Endothelial cell of umbilical vein (primary cell): ENCODE data around the gene TMIE. TPM values are rescaled to one million over a fixed set of nuclear protein-coding genes. Genes with fewer than 3 reads are reported as not detected.

Experiments used
- BruUV-seq: library from RNA; stranded (reverse); fragments of 400-500 nt; replicated peaks from 2 replicates; lab custom pipeline; 2021; lab: Mats Ljungman, UMichigan
- CTCF ChIA-PET: fragments of 300-600, 350-600 bp; sonication (Branson Sonifier 250); formaldehyde crosslinking; loops from one replicate; lab custom pipeline; 2021; ENCODE audit warnings: antibody characterized with exemption, inconsistent platforms; lab: Charles Lee
- POLR2A ChIA-PET: fragments of 300-600, 350-600 bp; sonication (Branson Sonifier 250); formaldehyde crosslinking; loops from one replicate; lab custom pipeline; 2021; ENCODE audit warnings: antibody characterized with exemption, inconsistent platforms; lab: Charles Lee
- DNase-seq: peaks from one replicate; pipeline ENCODE4 v3.0.0-alpha.2; 2011; ENCODE audit warnings: low read depth, low spot score
- FAIRE-seq: peaks from 2 replicates; lab custom pipeline; 2011; peaks lifted over from hg19 to GRCh38; lab: Jason Lieb, UNC
- H2AFZ ChIP-seq: 2 replicates; pipeline ENCODE4 v1.6.0; 2012; ENCODE audit warnings: low read depth, low read length, control low read depth, inconsistent platforms
- H3K27ac ChIP-seq: 2 replicates; pipeline ENCODE4 v1.5.1; 2011; ENCODE audit warnings: low read depth, mild to moderate bottlenecking, control low read depth, low read length, moderate library complexity; ENCODE audit not compliant: insufficient read depth
- H3K27me3 ChIP-seq, 2 experiments: 2 replicates each; pipeline versions ENCODE4 v1.6.0 to v1.6.1; 2011; ENCODE audit warnings: low read length in 2 of 2, mixed read lengths in 1 of 2; ENCODE audit not compliant: control insufficient read depth in 2 of 2, insufficient read depth in 2 of 2
- H3K36me3 ChIP-seq, 2 experiments: 2 replicates in 1 of 2; 3 replicates in 1 of 2; pipeline ENCODE4 v1.5.1; 2011; ENCODE audit warnings: low read length in 2 of 2, mild to moderate bottlenecking in 1 of 2, moderate library complexity in 1 of 2; ENCODE audit not compliant: control insufficient read depth in 2 of 2, insufficient read depth in 2 of 2; ENCODE audit errors: extremely low read depth in 1 of 2
- H3K4me1 ChIP-seq: 3 replicates; pipeline ENCODE4 v1.5.1; 2011; ENCODE audit warnings: mild to moderate bottlenecking, low read length; ENCODE audit not compliant: control insufficient read depth, insufficient read depth; ENCODE audit errors: extremely low read depth
- H3K4me2 ChIP-seq: 2 replicates; pipeline ENCODE4 v1.6.1; 2011; ENCODE audit warnings: low read length, control low read depth, mixed read lengths; ENCODE audit not compliant: insufficient read depth
- H3K4me3 ChIP-seq, 3 experiments: fragments of 200-600 bp in 1 of 3; sonication (generic), shearing (Covaris generic) in 1 of 3; replicated peaks in 1 of 3; 2 replicates each; pipeline ENCODE4 v1.5.1; 2011 to 2016; ENCODE audit warnings: control low read depth in 3 of 3, low read length in 3 of 3, mild to moderate bottlenecking in 2 of 3, inconsistent platforms in 1 of 3, low read depth in 1 of 3, moderate library complexity in 1 of 3; ENCODE audit not compliant: insufficient read depth in 1 of 3
- H3K79me2 ChIP-seq: 2 replicates; pipeline ENCODE4 v1.6.0; 2012; ENCODE audit warnings: low read length, inconsistent platforms; ENCODE audit not compliant: control insufficient read depth, insufficient read depth
- H3K9ac ChIP-seq: replicated peaks from 2 replicates; pipeline ENCODE3; 2011; ENCODE audit warnings: low read length, control low read depth; ENCODE audit not compliant: insufficient read depth; ENCODE audit errors: extremely low read depth
- H3K9me1 ChIP-seq: replicated peaks from 3 replicates; pipeline ENCODE4 v1.6.0; 2011; ENCODE audit warnings: mild to moderate bottlenecking, low read length; ENCODE audit not compliant: control insufficient read depth, insufficient read depth; ENCODE audit errors: extremely low read depth
- H3K9me3 ChIP-seq: replicated peaks from 2 replicates; pipeline ENCODE4 v1.5.1; 2012; ENCODE audit warnings: low read length, inconsistent platforms; ENCODE audit not compliant: control insufficient read depth, insufficient read depth
- H4K20me1 ChIP-seq: replicated peaks from 2 replicates; pipeline ENCODE3; 2011; ENCODE audit warnings: mild to moderate bottlenecking, low read length; ENCODE audit not compliant: control insufficient read depth, insufficient read depth; ENCODE audit errors: extremely low read depth
- CTCF ChIP-seq, 2 donors: IDR thresholded peaks; 1 replicate in 1 of 2; 2 replicates in 1 of 2; pipeline ENCODE4 v1.5.1; 2011; ENCODE audit warnings: low read length in 2 of 2, mild to moderate bottlenecking in 2 of 2, moderate library complexity in 2 of 2, control low read depth in 1 of 2, inconsistent platforms in 1 of 2, low read depth in 1 of 2; ENCODE audit not compliant: insufficient read depth in 1 of 2; ENCODE audit errors: extremely low read depth in 1 of 2
- EZH2 ChIP-seq: IDR thresholded peaks from 2 replicates; pipeline ENCODE4 v1.6.1; 2012; ENCODE audit warnings: borderline replicate concordance, low read depth, mild to moderate bottlenecking, moderate library complexity, low read length, inconsistent platforms; ENCODE audit not compliant: severe bottlenecking
- JUN ChIP-seq: IDR thresholded peaks from 2 replicates; pipeline ENCODE4 v1.6.1; 2011; ENCODE audit warnings: borderline replicate concordance, low read depth; ENCODE audit not compliant: insufficient read length, insufficient read depth
- MAX ChIP-seq: IDR thresholded peaks from 2 replicates; pipeline ENCODE4 v1.6.1; 2011; ENCODE audit not compliant: insufficient read depth, insufficient read length
- POLR2AphosphoS5 ChIP-seq: IDR thresholded peaks from 2 replicates; pipeline ENCODE4 v1.6.1; 2012; ENCODE audit warnings: low read depth, mild to moderate bottlenecking, control low read depth, low read length, moderate library complexity; ENCODE audit not compliant: insufficient read depth
- dilution Hi-C: fragments of 300-500 bp; cut with MboI; formaldehyde crosslinking; loops from one replicate; pipeline ENCODE4 v1.15.0; 2019; ENCODE audit warnings: low sequenced_read_pairs; ENCODE audit not compliant: extremely low pct_ligation_motif_present
- intact Hi-C: fragments of 100-400 bp; cut with micrococcal nuclease; formaldehyde crosslinking; loops from one replicate; pipeline ENCODE4 v1.10.0; 2022
- polyA plus RNA-seq, 4 experiments: library from polyadenylated mRNA; depleted of rRNA in 3 of 4; stranded (reverse) in 3 of 4; unstranded in 1 of 4; fragments of >200 nt; gene quantifications; 2 replicates each; pipeline versions ENCODE4 v1.2.1 to v1.2.3, GENCODE V29; 2011 to 2012; ENCODE audit warnings: missing spikeins in 1 of 4
- total RNA-seq: library from RNA; stranded (reverse); gene quantifications from 2 replicates; pipeline ENCODE4 v1.2.3, GENCODE V29; 2021

TMIE gene
- total and polyA plus RNA-seq, 2 donors (not counting 3 experiments of a cell fraction or from before 2014, with no cell fraction given), result 0.15 to 0.27 TPM

DNA sequence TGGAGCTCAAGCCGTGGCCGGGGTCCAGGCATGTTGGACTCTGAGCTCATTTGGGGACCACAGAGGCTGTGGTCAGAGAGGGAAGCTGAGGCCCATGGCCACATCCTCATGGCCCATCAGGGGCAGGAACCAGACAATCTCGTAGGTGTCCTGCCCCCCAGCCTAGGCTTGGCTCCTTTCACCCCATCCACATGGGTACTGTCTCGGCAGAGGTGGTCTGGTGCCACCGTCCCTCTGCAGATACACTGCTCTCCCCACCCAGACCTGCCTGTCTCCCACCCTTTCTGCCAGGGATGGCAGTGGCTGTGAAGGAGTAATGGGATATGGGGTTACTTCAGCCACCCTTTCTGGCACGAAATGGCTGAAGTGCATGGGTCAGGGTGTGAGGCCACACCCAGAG is 8.5 kb downstream of the TMIE start:
- intact Hi-C loops (loop anchor here (5.0 to 10.0 kb wide), 3 partner anchors 285 to 665 kb away; no protein-coding TSS in a partner anchor), dilution Hi-C loops (no loop called here)
- TF ChIP-seq CTCF (IDR thresholded peaks at IDR 0.05; ENCODE audit: extremely low read depth in 1 of 2, insufficient read depth in 1 of 2, low read depth in 1 of 2, low read length in 2 of 2), result no peak
- no peak for TF ChIP-seq POLR2AphosphoS5
- no peak for TF ChIP-seq EZH2
- no peak for TF ChIP-seq MAX
- FAIRE-seq (no peak), DNase-seq (no peak)
- Histone ChIP-seq H3K9me3 (no peaks in the 10 kb centered on the region), H2AFZ (no peak overlapping the region), H3K36me3 (no peaks in the 10 kb centered on the region), H3K27me3 (no peaks in the 10 kb centered on the region), H4K20me1 (no peaks in the 10 kb centered on the region), H3K9ac (no peak overlapping the region), H3K9me1 (no peaks in the 10 kb centered on the region), H3K27ac (no peak overlapping the region), H3K4me3 (no peak overlapping the region), H3K4me2 (no peak overlapping the region), H3K4me1 (peaks cover 11% of the 10 kb centered on the region), H3K79me2 (no peaks in the 10 kb centered on the region)
- no TSS peak for BruUV-seq
- ChIA-PET CTCF (interaction anchor here (1.0 to 4.2 kb wide), 4 partner anchors 46 to 199 kb away, joined by 3 to 27 read pairs (median 4); no protein-coding TSS in a partner anchor), POLR2A (no interaction called here)

GRCh38 chr3:46710229-46710628 is 9.0 kb downstream of the TMIE start:
- H4K20me1 ChIP-seq, result no peaks in the 10 kb centered on the region
- no peaks in the 10 kb centered on the region for H3K9me3 ChIP-seq
- BruUV-seq, result no TSS peak
- H3K27ac ChIP-seq, result no peak overlapping the region
- no peak for TF ChIP-seq JUN
- no peaks in the 10 kb centered on the region for H3K9me1 ChIP-seq
- no peak overlapping the region for H3K4me2 ChIP-seq
- H3K4me1 ChIP-seq, result peaks cover 11% of the 10 kb centered on the region
- no peak overlapping the region for H3K9ac ChIP-seq
- H3K4me3 ChIP-seq, result no peak overlapping the region
- dilution Hi-C loops (no loop called here), intact Hi-C loops (no loop called here)
- CTCF ChIA-PET, result interaction anchor here (0.6 to 4.2 kb wide), 6 partner anchors 135 to 199 kb away, joined by 3 to 27 read pairs (median 4); no protein-coding TSS in a partner anchor
- H3K27me3 ChIP-seq, result no peaks in the 10 kb centered on the region
- FAIRE-seq, result no peak
- no peaks in the 10 kb centered on the region for H3K79me2 ChIP-seq
- no peak for DNase-seq
- no peaks in the 10 kb centered on the region for H3K36me3 ChIP-seq
- POLR2A ChIA-PET, result no interaction called here
- no peak overlapping the region for H2AFZ ChIP-seq
